T-helper 1 cell treated with Interleukin-12 subunit alpha and Interleukin-12 subunit beta and Interleukin-4 antibody, amounts not matched to agents 30 ng/mL and 1 ng/mL, for 36 hours (primary cell): Measurements from ENCODE around the gene RABGAP1. TPM values are rescaled to one million over a fixed set of nuclear protein-coding genes. Genes with fewer than 3 reads are reported as not detected.

Source experiments
- intact Hi-C: fragments of 100-400 bp; cut with micrococcal nuclease; formaldehyde crosslinking; loops from one replicate; pipeline ENCODE4 v1.15.1; 2024
- total RNA-seq: library from RNA; stranded (reverse); gene quantifications from 2 replicates; pipeline ENCODE4 v1.2.3, GENCODE V29; 2022

Gene RABGAP1
- total RNA-seq, 1 donor from 2014 or later, result 33.9 TPM

GRCh38 chr9:123149067-123149466 lies 208.2 kb downstream of the RABGAP1 start:
- intact Hi-C loops, result no loop called here

GRCh38 chr9:123150708-123151503 lies 210.1 kb downstream of the RABGAP1 start:
- intact Hi-C loops, result no loop called here

Other genes with a start within 250 kb of the RABGAP1 start
- gene OR1L4, start 217.0 kb upstream of the RABGAP1 start, total RNA-seq, result not detected in 2 replicates
- not detected in 2 replicates for gene OR1L6, start 198.7 kb upstream of the RABGAP1 start, total RNA-seq
- gene OR5C1, start 152.1 kb upstream of the RABGAP1 start, total RNA-seq, result not detected in 2 replicates
- not detected in 2 replicates for gene OR1K1, start 140.9 kb upstream of the RABGAP1 start, total RNA-seq
- 23.7 and 23.8 TPM in 2 replicates for gene PDCL, start 112.4 kb upstream of the RABGAP1 start, total RNA-seq
- gene RC3H2, start 35.7 kb upstream of the RABGAP1 start, total RNA-seq, result 52.6 and 54.5 TPM in 2 replicates
- gene ZBTB6, start 27.7 kb upstream of the RABGAP1 start, total RNA-seq, result 14.5 and 14.9 TPM in 2 replicates
- gene ZBTB26, start 9.5 kb upstream of the RABGAP1 start, total RNA-seq, result 7.9 and 8.0 TPM in 2 replicates
- 0.32 TPM in 1 of 2 replicates, not detected in the other for gene GPR21, start 92.6 kb downstream of the RABGAP1 start, total RNA-seq